ENCODE results near the gene CRHR1.

DNA sequence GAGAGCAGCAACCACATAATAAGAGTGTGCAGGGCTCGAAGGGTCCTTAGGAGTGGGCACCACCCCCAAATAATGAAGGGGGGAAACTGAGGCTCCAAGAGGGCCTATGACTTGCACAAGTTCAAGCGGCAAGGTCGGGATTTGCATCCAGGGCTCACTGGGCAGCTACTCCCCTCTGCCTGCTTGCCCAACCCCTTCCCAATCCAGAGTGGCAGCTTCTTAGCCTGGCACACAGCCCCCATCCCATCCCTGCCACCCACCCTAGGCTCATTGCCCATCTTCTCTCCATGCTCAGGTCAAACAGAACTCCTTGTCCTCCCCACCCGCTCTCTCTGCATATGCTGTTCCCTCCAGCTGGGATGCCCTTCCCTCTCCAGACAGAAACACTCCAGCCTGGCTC lies 63.0 kb downstream of the CRHR1 start:
- TF ChIP-seq, protein P1, sequence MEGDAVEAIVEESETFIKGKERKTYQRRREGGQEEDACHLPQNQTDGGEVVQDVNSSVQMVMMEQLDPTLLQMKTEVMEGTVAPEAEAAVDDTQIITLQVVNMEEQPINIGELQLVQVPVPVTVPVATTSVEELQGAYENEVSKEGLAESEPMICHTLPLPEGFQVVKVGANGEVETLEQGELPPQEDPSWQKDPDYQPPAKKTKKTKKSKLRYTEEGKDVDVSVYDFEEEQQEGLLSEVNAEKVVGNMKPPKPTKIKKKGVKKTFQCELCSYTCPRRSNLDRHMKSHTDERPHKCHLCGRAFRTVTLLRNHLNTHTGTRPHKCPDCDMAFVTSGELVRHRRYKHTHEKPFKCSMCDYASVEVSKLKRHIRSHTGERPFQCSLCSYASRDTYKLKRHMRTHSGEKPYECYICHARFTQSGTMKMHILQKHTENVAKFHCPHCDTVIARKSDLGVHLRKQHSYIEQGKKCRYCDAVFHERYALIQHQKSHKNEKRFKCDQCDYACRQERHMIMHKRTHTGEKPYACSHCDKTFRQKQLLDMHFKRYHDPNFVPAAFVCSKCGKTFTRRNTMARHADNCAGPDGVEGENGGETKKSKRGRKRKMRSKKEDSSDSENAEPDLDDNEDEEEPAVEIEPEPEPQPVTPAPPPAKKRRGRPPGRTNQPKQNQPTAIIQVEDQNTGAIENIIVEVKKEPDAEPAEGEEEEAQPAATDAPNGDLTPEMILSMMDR (IDR thresholded peaks at IDR 0.05): no peak
- no peak for TF ChIP-seq POLR2A (IDR thresholded peaks at IDR 0.05)

Data from body of pancreas (tissue), 4 donors.